IMR-90 (cell line): ENCODE results near the gene PRKN. TPM values are rescaled to one million over a fixed set of nuclear protein-coding genes. Genes with fewer than 3 reads are reported as not detected.

Experiments
- ATAC-seq: fragments of 200-7000 bp; cut with Tn5 transposase; 2 replicates; pipeline ENCODE4 v1.9.1; 2020; ENCODE audit warnings: low read depth, mild to moderate bottlenecking, moderate library complexity
- BruUV-seq: library from RNA; stranded (reverse); fragments of 400-500 nt; replicated peaks from 2 replicates; lab custom pipeline; 2021; lab: Mats Ljungman, UMichigan
- CTCF ChIA-PET: fragments of 300-600 bp; formaldehyde crosslinking; extraction: SDS; loops from one replicate; lab custom pipeline; 2021; ENCODE audit warnings: antibody characterized with exemption; lab: Yijun Ruan, JAX
- POLR2A ChIA-PET: fragments of 300-600 bp; sonication (Branson Sonifier 250); formaldehyde crosslinking; loops from one replicate; lab custom pipeline; 2022; ENCODE audit warnings: antibody characterized with exemption; ENCODE audit not compliant: unreplicated experiment; lab: Charles Lee
- DNase-seq: peaks from one replicate; pipeline ENCODE4 v3.0.0; 2013
- H2AFZ ChIP-seq: replicated peaks from 2 replicates; pipeline ENCODE3; 2013; ENCODE audit warnings: low read length, mild to moderate bottlenecking; ENCODE audit not compliant: poor library complexity
- H2AK5ac ChIP-seq: 2 replicates; pipeline ENCODE4 v1.6.1; 2013; ENCODE audit warnings: low read depth, low read length, inconsistent platforms
- H2AK9ac ChIP-seq: replicated peaks from 2 replicates; pipeline ENCODE3; 2013; ENCODE audit warnings: mild to moderate bottlenecking, low read depth, low read length, moderate library complexity; ENCODE audit not compliant: poor library complexity
- H2BK120ac ChIP-seq: 2 replicates; pipeline ENCODE4 v1.6.1; 2013; ENCODE audit warnings: low read depth, low read length, inconsistent platforms
- H2BK15ac ChIP-seq: 3 replicates; pipeline ENCODE4 v1.6.1; 2013; ENCODE audit warnings: low read depth, low read length, inconsistent platforms
- H2BK20ac ChIP-seq: 2 replicates; pipeline ENCODE4 v1.6.1; 2013; ENCODE audit warnings: low read depth, mild to moderate bottlenecking, inconsistent platforms, low read length, moderate library complexity
- H2BK5ac ChIP-seq: 2 replicates; pipeline ENCODE4 v1.6.1; 2013; ENCODE audit warnings: mild to moderate bottlenecking, low read depth, low read length, inconsistent platforms; ENCODE audit not compliant: poor library complexity, severe bottlenecking
- H3K14ac ChIP-seq: replicated peaks from 2 replicates; pipeline ENCODE4 v1.6.1; 2013; ENCODE audit warnings: low read depth, low read length, inconsistent platforms
- H3K18ac ChIP-seq: 2 replicates; pipeline ENCODE4 v1.6.1; 2013; ENCODE audit warnings: low read depth, low read length, control low read depth
- H3K23ac ChIP-seq: 2 replicates; pipeline ENCODE4 v1.6.1; 2013; ENCODE audit warnings: low read depth, low read length, inconsistent platforms
- H3K27ac ChIP-seq: 2 replicates; pipeline ENCODE4 v1.5.1; 2013; ENCODE audit warnings: mild to moderate bottlenecking, control low read depth, low read length; ENCODE audit not compliant: insufficient read depth
- H3K27me3 ChIP-seq: 2 replicates; pipeline ENCODE4 v1.6.1; 2013; ENCODE audit warnings: low read length; ENCODE audit not compliant: control insufficient read depth, insufficient read depth
- H3K36me3 ChIP-seq: 2 replicates; pipeline ENCODE4 v1.6.1; 2013; ENCODE audit warnings: low read length, mixed read lengths; ENCODE audit not compliant: control insufficient read depth, insufficient read depth
- H3K4ac ChIP-seq: 2 replicates; pipeline ENCODE4 v1.6.1; 2013; ENCODE audit warnings: low read depth, low read length, inconsistent platforms
- H3K4me1 ChIP-seq: 2 replicates; pipeline ENCODE4 v1.6.1; 2013; ENCODE audit warnings: low read length, mixed read lengths; ENCODE audit not compliant: control insufficient read depth, insufficient read depth
- H3K4me2 ChIP-seq: 2 replicates; pipeline ENCODE4 v1.6.1; 2013; ENCODE audit warnings: low read depth, mild to moderate bottlenecking, control low read depth, low read length, moderate library complexity
- H3K4me3 ChIP-seq: 2 replicates; pipeline ENCODE4 v1.5.1; 2013; ENCODE audit warnings: low read depth, mild to moderate bottlenecking, control low read depth, low read length, moderate library complexity; ENCODE audit not compliant: insufficient read depth
- H3K56ac ChIP-seq: 2 replicates; pipeline ENCODE4 v1.6.1; 2013; ENCODE audit warnings: low read length, inconsistent platforms; ENCODE audit not compliant: insufficient read depth; ENCODE audit errors: extremely low read depth
- H3K79me1 ChIP-seq, 2 experiments: 2 replicates each; pipeline ENCODE4 v1.6.1; 2013; ENCODE audit warnings: low read length in 2 of 2, inconsistent platforms in 1 of 2, low read depth in 1 of 2
- H3K9ac ChIP-seq: 2 replicates; pipeline ENCODE4 v1.6.1; 2013; ENCODE audit warnings: low read depth, low read length, control low read depth
- H3K9me1 ChIP-seq: 2 replicates; pipeline ENCODE4 v1.6.1; 2013; ENCODE audit warnings: low read length, inconsistent platforms; ENCODE audit not compliant: insufficient read depth
- H3K9me3 ChIP-seq: 2 replicates; pipeline ENCODE4 v1.6.1; 2013; ENCODE audit warnings: low read length; ENCODE audit not compliant: control insufficient read depth, insufficient read depth
- H4K20me1 ChIP-seq: 2 replicates; pipeline ENCODE4 v1.6.1; 2013; ENCODE audit warnings: low read length, inconsistent platforms; ENCODE audit not compliant: insufficient read depth
- H4K5ac ChIP-seq: 2 replicates; pipeline ENCODE4 v1.6.1; 2013; ENCODE audit warnings: mild to moderate bottlenecking, low read depth, low read length, control low read depth
- H4K8ac ChIP-seq, 2 experiments: 2 replicates each; pipeline ENCODE4 v1.6.1; 2013; ENCODE audit warnings: low read depth in 2 of 2, low read length in 2 of 2, control low read depth in 1 of 2, inconsistent platforms in 1 of 2
- H4K91ac ChIP-seq: 2 replicates; pipeline ENCODE4 v1.6.1; 2013; ENCODE audit warnings: low read depth, low read length, inconsistent platforms; ENCODE audit not compliant: insufficient read depth
- BHLHE40 ChIP-seq: fragments of 150-350 bp; IDR thresholded peaks from 2 replicates; pipeline ENCODE4 v1.6.1; 2016; ENCODE audit warnings: mild to moderate bottlenecking, low read depth, low read length
- MXI1 ChIP-seq: IDR thresholded peaks from 2 replicates; pipeline ENCODE4 v1.6.1; 2012; ENCODE audit warnings: low read depth, mild to moderate bottlenecking, low read length, moderate library complexity, borderline replicate concordance
- NFE2L2 ChIP-seq: fragments of 150-350 bp; IDR thresholded peaks from 2 replicates; pipeline ENCODE4 v1.6.1; 2016; ENCODE audit warnings: low read depth, mild to moderate bottlenecking, low read length
- RAD21 ChIP-seq: IDR thresholded peaks from 2 replicates; pipeline ENCODE4 v1.6.1; 2012; ENCODE audit warnings: low read length, improper control_type of control experiment
- RFX5 ChIP-seq: IDR thresholded peaks from 2 replicates; pipeline ENCODE4 v1.8.0; 2012; ENCODE audit warnings: low read depth, mild to moderate bottlenecking, low read length, moderate library complexity
- USF2 ChIP-seq: fragments of 150-350 bp; IDR thresholded peaks from 2 replicates; pipeline ENCODE4 v1.6.1; 2017; ENCODE audit warnings: mild to moderate bottlenecking, antibody characterized with exemption, low read length, low read depth
- WGBS, 2 experiments: methylation state at CpG; one replicate each; pipeline versions ENCODE4 v1.1.5 to v1.1.7; 2013; ENCODE audit warnings: missing lambda C conversion rate in 2 of 2; ENCODE audit not compliant: insufficient read length in 1 of 2; ENCODE audit errors: extremely low coverage in 2 of 2; 5-methylcytosine and 5-hydroxymethylcytosine counted together
- dilution Hi-C: fragments of 300-500 bp; cut with HindIII; formaldehyde crosslinking; loops from one replicate; pipeline ENCODE4 v1.14.3; 2018; ENCODE audit warnings: low sequenced_read_pairs; ENCODE audit not compliant: unreplicated experiment
- in situ Hi-C: fragments of 300-500 bp; cut with MboI; formaldehyde crosslinking; loops from 3 replicates; pipeline ENCODE4 v1.14.3; 2019; ENCODE audit warnings: low sequenced_read_pairs, inconsistent platforms, mixed read lengths
- intact Hi-C: fragments of 100-400 bp; cut with micrococcal nuclease; formaldehyde crosslinking; loops from 2 replicates; pipeline ENCODE4 v1.10.0; 2022
- polyA plus RNA-seq, 3 experiments: library from polyadenylated mRNA; depleted of rRNA; stranded (reverse); fragments of >200 nt; gene quantifications; 2 replicates each; pipeline ENCODE4 v1.2.3, GENCODE V29; 2012; ENCODE audit warnings: low replicate concordance in 1 of 3
- total RNA-seq: library from RNA; depleted of rRNA; stranded (reverse); fragments of >200 nt; gene quantifications from 2 replicates; pipeline ENCODE4 v1.2.3, GENCODE V29; 2012
- TF ChIP-seq, protein P1 (sequence below): fragments of 150-350 bp; IDR thresholded peaks from 2 replicates; pipeline ENCODE4 v1.6.1; 2016; ENCODE audit warnings: low read depth, mild to moderate bottlenecking, low read length, moderate library complexity, borderline replicate concordance
- TF ChIP-seq, protein P2 (sequence below): conservative IDR thresholded peaks from 2 replicates; pipeline ENCODE4 v1.5.1; 2012; ENCODE audit warnings: mild to moderate bottlenecking, low read depth, low read length, improper control_type of control experiment

The PRKN gene
- total and polyA plus RNA-seq, 2 of the 4 experiments (the other 2 are of a cell fraction), result 0.15 to 0.18 TPM

DNA sequence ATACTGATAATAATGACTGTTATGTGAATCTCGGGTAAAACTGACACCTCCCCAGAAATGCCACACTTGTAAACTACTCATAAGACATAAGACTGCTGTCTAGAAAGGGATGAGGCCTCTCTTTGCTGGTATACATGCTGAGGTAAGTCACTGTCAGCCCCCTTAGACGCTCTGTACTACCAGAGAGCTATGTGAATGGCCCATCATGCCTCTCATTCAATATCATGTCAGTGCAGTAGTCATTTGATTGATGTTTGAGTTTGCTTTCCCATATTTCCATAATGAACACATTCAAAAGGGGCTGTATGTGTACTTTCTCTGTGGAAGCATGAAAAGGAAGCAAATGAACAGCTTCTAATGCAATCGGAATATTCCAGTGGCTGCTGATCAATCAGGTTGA is 1334.3 kb downstream of the PRKN start:
- H4K5ac ChIP-seq, result no peak overlapping the region
- H2BK15ac ChIP-seq, result no peak overlapping the region
- intact Hi-C loops (no loop called here), dilution Hi-C loops (no loop called here), in situ Hi-C loops (no loop called here)
- H3K4ac ChIP-seq, result no peak overlapping the region
- no peak overlapping the region for H3K9ac ChIP-seq
- no peak overlapping the region for H2AFZ ChIP-seq
- ATAC-seq (no peak), DNase-seq (no peak)
- no peak overlapping the region for H2BK5ac ChIP-seq
- no peaks in the 10 kb centered on the region for H3K79me1 ChIP-seq
- no peak overlapping the region for H3K56ac ChIP-seq
- ChIA-PET POLR2A (no interaction called here), CTCF (interaction anchor here (1.4 to 3.5 kb wide), 2 partner anchors 25 to 105 kb away, joined by 3 to 12 read pairs; no protein-coding TSS in a partner anchor)
- no peaks in the 10 kb centered on the region; the same call in 1 of the 2 replicates for H3K27me3 ChIP-seq
- no peak overlapping the region for H3K4me2 ChIP-seq
- no peak overlapping the region for H2AK9ac ChIP-seq
- H3K9me1 ChIP-seq, result no peaks in the 10 kb centered on the region
- no peak overlapping the region for H3K4me3 ChIP-seq
- H4K8ac ChIP-seq, result no peak overlapping the region
- no peak overlapping the region for H3K18ac ChIP-seq
- no peak overlapping the region for H2BK120ac ChIP-seq
- no peak overlapping the region for H3K23ac ChIP-seq
- no peaks in the 10 kb centered on the region for H3K4me1 ChIP-seq
- TF ChIP-seq, protein P1, sequence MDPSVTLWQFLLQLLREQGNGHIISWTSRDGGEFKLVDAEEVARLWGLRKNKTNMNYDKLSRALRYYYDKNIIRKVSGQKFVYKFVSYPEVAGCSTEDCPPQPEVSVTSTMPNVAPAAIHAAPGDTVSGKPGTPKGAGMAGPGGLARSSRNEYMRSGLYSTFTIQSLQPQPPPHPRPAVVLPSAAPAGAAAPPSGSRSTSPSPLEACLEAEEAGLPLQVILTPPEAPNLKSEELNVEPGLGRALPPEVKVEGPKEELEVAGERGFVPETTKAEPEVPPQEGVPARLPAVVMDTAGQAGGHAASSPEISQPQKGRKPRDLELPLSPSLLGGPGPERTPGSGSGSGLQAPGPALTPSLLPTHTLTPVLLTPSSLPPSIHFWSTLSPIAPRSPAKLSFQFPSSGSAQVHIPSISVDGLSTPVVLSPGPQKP, result no peak
- TF ChIP-seq BHLHE40 (no peak), NFE2L2 (no peak), MXI1 (no peak), RFX5 (no peak), RAD21 (no peak), USF2 (no peak)
- TF ChIP-seq, protein P2, sequence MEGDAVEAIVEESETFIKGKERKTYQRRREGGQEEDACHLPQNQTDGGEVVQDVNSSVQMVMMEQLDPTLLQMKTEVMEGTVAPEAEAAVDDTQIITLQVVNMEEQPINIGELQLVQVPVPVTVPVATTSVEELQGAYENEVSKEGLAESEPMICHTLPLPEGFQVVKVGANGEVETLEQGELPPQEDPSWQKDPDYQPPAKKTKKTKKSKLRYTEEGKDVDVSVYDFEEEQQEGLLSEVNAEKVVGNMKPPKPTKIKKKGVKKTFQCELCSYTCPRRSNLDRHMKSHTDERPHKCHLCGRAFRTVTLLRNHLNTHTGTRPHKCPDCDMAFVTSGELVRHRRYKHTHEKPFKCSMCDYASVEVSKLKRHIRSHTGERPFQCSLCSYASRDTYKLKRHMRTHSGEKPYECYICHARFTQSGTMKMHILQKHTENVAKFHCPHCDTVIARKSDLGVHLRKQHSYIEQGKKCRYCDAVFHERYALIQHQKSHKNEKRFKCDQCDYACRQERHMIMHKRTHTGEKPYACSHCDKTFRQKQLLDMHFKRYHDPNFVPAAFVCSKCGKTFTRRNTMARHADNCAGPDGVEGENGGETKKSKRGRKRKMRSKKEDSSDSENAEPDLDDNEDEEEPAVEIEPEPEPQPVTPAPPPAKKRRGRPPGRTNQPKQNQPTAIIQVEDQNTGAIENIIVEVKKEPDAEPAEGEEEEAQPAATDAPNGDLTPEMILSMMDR, result no peak
- H3K14ac ChIP-seq, result no peak overlapping the region
- no peak overlapping the region for H4K91ac ChIP-seq
- no peaks in the 10 kb centered on the region for H3K36me3 ChIP-seq
- no peak overlapping the region for H2AK5ac ChIP-seq
- no peaks in the 10 kb centered on the region for H4K20me1 ChIP-seq
- no TSS peak for BruUV-seq
- no peaks in the 10 kb centered on the region for H3K9me3 ChIP-seq
- H3K27ac ChIP-seq, result no peak overlapping the region
- no peak overlapping the region for H2BK20ac ChIP-seq
- no CpG with 5 or more reads among the region's 3 CpGs for WGBS, 2 experiments
